Tibial artery (tissue), 4 donors: ENCODE measurements around the gene FRRS1L.

ENCODE experiments used
- DNase-seq, 2 donors: peaks; one replicate each; pipeline ENCODE4 v3.0.0-alpha.2; 2019
- H3K27ac ChIP-seq, 2 donors: fragments of 200-600 bp; sonication (generic) in 1 of 2; 1 replicate in 1 of 2; 2 replicates in 1 of 2; pipeline ENCODE4 v1.5.1; 2018 to 2019; ENCODE audit warnings: mild to moderate bottlenecking in 1 of 2
- H3K27me3 ChIP-seq, 2 donors: fragments of 200-600 bp; sonication (generic) in 1 of 2; one replicate each; pipeline versions ENCODE4 v1.5.1 to v1.6.0; 2016 to 2019
- H3K36me3 ChIP-seq, 3 donors: fragments of 200-600 bp; sonication (generic) in 2 of 3; one replicate each; pipeline ENCODE4 v1.5.1; 2016 to 2019; ENCODE audit warnings: mild to moderate bottlenecking in 2 of 3
- H3K4me1 ChIP-seq, 4 donors: fragments of 200-600 bp; sonication (generic) in 2 of 4; 1 replicate in 3 of 4; 2 replicates in 1 of 4; pipeline ENCODE4 v1.5.1; 2016 to 2019
- H3K4me3 ChIP-seq, 2 donors: fragments of 200-600 bp; sonication (generic) in 1 of 2; 1 replicate in 1 of 2; 2 replicates in 1 of 2; pipeline ENCODE4 v1.5.1; 2018 to 2019; ENCODE audit warnings: mild to moderate bottlenecking in 2 of 2
- H3K9me3 ChIP-seq, 3 donors: fragments of 200-600 bp; sonication (generic) in 1 of 3; one replicate each; pipeline ENCODE4 v1.5.1; 2016 to 2019
- CTCF ChIP-seq, 2 experiments: fragments of 200-600 bp in 1 of 2; fragments of 450-650 bp in 1 of 2; IDR thresholded peaks; one replicate each; pipeline ENCODE4 v1.5.1; 2017 to 2019; ENCODE audit warnings: antibody characterized with exemption in 2 of 2, mild to moderate bottlenecking in 1 of 2, moderate library complexity in 1 of 2
- intact Hi-C: fragments of 100-400 bp; cut with DNase I; formaldehyde crosslinking; loops from one replicate; pipeline ENCODE4 v1.15.0; 2023; ENCODE audit warnings: low total_unique reads

The FRRS1L gene

GRCh38 chr9:109095321-109095720, 71.7 kb downstream of the FRRS1L start:
- intact Hi-C loops: no loop called here
- Histone ChIP-seq H3K9me3 (no peaks in the 10 kb centered on the region), H3K4me3 (no peak overlapping the region), H3K27me3 (no peaks in the 10 kb centered on the region), H3K27ac (no peak overlapping the region), H3K4me1 (peaks cover 0 to 38% (median 29%) of the 10 kb centered on the region in 4 donors), H3K36me3 (peaks cover 17 to 23% (median 21%) of the 10 kb centered on the region in 3 donors)
- no peak for TF ChIP-seq CTCF (IDR thresholded peaks at IDR 0.05)
- no peak for DNase-seq

- Histone ChIP-seq H3K4me1 (peaks cover 0 to 34% (median 20%) of the 10 kb centered on the region in 4 donors), H3K27me3 (no peaks in the 10 kb centered on the region), H3K9me3 (no peaks in the 10 kb centered on the region), H3K4me3 (no peak overlapping the region), H3K27ac (no peak overlapping the region), H3K36me3 (peaks cover 27 to 34% (median 31%) of the 10 kb centered on the region in 3 donors)
- DNase-seq: no peak
- no peak for TF ChIP-seq CTCF (IDR thresholded peaks at IDR 0.05)
- intact Hi-C loops: no loop called here
Measured at GRCh38 chr9:109094268-109094667, 72.8 kb downstream of the FRRS1L start.

- Histone ChIP-seq H3K27ac (no peak overlapping the region), H3K9me3 (no peaks in the 10 kb centered on the region), H3K4me1 (peaks cover 0 to 17% (median 5%) of the 10 kb centered on the region in 4 donors), H3K4me3 (no peak overlapping the region), H3K36me3 (peaks cover 42 to 50% (median 46%) of the 10 kb centered on the region in 3 donors), H3K27me3 (no peaks in the 10 kb centered on the region)
- intact Hi-C loops: no loop called here
- DNase-seq: no peak
- TF ChIP-seq CTCF (IDR thresholded peaks at IDR 0.05): no peak
Measured at GRCh38 chr9:109092587-109092986, 74.5 kb downstream of the FRRS1L start.

GRCh38 chr9:109092051-109092580, 74.9 kb downstream of the FRRS1L start:
- intact Hi-C loops: no loop called here
- DNase-seq: no peak
- H3K4me1 ChIP-seq: peaks cover 0 to 12% (median 2%) of the 10 kb centered on the region in 4 donors
- TF ChIP-seq CTCF (IDR thresholded peaks at IDR 0.05): no peak
- H3K27ac ChIP-seq: no peak overlapping the region
- peaks cover 44 to 54% (median 50%) of the 10 kb centered on the region in 3 donors for H3K36me3 ChIP-seq
- no peaks in the 10 kb centered on the region for H3K9me3 ChIP-seq
- no peak overlapping the region for H3K4me3 ChIP-seq
- H3K27me3 ChIP-seq: no peaks in the 10 kb centered on the region

GRCh38 chr9:109088221-109088620, 78.8 kb downstream of the FRRS1L start:
- intact Hi-C loops: no loop called here
- Histone ChIP-seq H3K9me3 (no peaks in the 10 kb centered on the region), H3K36me3 (peaks cover 56 to 68% (median 57%) of the 10 kb centered on the region in 3 donors), H3K27ac (no peak overlapping the region), H3K27me3 (no peaks in the 10 kb centered on the region), H3K4me1 (no peaks in the 10 kb centered on the region), H3K4me3 (no peak overlapping the region)
- TF ChIP-seq CTCF (IDR thresholded peaks at IDR 0.05): no peak
- DNase-seq: no peak

GRCh38 chr9:109087795-109088194, 79.3 kb downstream of the FRRS1L start:
- peaks cover 52 to 71% (median 57%) of the 10 kb centered on the region in 3 donors for H3K36me3 ChIP-seq
- no peaks in the 10 kb centered on the region for H3K9me3 ChIP-seq
- no peak overlapping the region for H3K4me3 ChIP-seq
- TF ChIP-seq CTCF (IDR thresholded peaks at IDR 0.05): no peak
- H3K27ac ChIP-seq: no peak overlapping the region
- no peaks in the 10 kb centered on the region for H3K27me3 ChIP-seq
- intact Hi-C loops: no loop called here
- no peaks in the 10 kb centered on the region for H3K4me1 ChIP-seq
- no peak for DNase-seq
